HG02870 (cell line): Measurements from ENCODE around the gene SNRPA.
"Not testable (repeated sequence)": the region's sequence is repeated elsewhere in the genome, so short reads cannot be mapped to it uniquely, and the experiment has no call there.

ENCODE experiments used
- ATAC-seq: cut with Tn5 transposase; IDR thresholded peaks from one replicate; pipeline ENCODE4 v1.9.1; 2021; ENCODE audit warnings: mild to moderate bottlenecking, moderate library complexity; ENCODE audit not compliant: unreplicated experiment

The SNRPA gene

GRCh38 chr19:40800339-40800996, 49.5 kb downstream of the SNRPA start:
- ATAC-seq = no peak

DNA sequence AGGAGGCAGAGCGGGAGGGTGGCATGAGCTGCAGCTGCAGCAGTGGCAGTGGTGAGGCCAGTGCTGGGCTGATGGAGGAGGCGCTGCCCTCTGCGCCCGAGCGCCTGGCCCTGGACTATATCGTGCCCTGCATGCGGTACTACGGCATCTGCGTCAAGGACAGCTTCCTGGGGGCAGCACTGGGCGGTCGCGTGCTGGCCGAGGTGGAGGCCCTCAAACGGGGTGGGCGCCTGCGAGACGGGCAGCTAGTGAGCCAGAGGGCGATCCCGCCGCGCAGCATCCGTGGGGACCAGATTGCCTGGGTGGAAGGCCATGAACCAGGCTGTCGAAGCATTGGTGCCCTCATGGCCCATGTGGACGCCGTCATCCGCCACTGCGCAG, 50.0 kb downstream of the SNRPA start:
- no peak for ATAC-seq

DNA sequence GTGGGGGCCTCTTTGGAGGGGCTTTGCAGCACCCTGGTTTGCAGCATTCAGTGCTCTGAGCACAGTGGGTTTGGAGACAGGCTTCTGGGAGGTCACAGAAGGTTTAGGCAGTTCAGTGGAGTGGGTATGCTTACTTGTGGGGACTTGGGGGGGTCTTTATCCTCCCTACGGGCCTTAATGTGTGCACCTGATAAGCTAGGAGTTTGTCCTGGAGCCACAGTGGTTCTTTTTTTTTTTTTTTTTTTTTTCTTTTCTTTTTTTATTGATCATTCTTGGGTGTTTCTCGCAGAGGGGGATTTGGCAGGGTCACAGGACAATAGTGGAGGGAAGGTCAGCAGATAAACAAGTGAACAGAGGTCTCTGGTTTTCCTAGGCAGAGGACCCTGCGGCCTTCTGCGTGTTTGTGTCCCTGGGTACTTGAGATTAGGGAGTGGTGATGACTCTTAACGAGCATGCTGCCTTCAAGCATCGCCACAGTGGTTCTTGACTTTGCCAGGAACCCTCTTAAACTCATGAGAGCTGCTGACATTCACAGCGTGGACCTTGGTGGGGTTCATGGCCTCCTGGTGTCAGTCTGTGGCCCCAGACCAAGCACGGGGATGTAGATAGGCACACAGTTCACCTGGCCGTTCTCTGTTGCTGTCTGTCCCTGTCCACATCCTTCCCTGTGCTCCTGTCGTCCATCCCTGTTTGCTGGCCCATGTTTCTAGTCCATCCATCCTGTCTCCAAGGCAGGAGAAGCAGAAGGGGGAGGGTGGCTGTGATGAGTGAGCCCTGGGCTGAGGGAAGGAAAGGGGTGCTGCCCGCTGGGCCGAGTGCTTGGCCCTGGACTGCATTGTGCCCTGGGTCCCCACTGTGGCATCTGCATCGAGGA, 50.7 kb downstream of the SNRPA start:
- no peak for ATAC-seq

DNA sequence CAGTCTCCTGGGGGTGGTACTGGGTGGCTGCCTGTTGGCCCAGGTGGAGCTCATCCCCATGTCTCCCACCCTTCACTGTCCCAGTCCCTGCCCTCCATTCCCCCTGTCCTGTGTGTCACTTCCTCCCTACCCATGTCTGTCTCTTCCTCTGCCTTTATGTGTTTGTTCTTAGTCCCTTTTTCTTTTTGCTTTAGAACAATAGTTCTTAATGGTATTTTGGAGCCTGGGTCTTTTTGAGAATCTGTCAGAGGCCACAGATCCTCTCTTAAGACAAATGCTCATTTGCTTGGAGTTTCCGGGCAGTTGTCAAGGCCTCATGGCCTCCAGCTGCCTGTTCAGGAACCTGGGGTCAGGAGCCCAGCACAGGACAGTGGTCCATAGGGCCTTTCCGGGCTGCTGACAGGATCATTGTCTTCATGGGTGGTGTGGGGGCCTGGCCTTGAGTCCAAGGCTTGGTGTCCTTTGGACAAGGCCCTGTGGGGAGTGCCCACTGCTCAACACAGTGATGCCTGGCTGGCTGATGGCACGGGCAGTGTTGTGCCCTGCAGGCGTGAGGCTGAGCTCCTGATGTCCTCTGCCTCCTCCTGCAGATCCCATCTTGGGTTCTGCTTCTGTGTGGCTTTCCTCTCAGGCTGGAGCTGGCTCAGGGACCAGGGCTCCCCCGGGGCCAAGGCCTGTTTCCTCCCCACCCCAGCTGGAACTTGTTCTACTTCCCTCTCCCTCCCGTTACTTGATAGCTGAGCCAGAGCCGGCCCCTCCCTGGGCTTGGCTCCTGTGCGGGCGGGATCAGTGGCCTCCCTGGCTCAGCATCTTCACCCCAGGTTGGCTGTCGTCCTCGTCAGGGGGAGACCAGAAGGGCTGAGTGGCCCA, 51.5 kb downstream of the SNRPA start:
- no peak for ATAC-seq

GRCh38 chr19:40803170-40803856, 52.3 kb downstream of the SNRPA start:
- ATAC-seq = no peak

DNA sequence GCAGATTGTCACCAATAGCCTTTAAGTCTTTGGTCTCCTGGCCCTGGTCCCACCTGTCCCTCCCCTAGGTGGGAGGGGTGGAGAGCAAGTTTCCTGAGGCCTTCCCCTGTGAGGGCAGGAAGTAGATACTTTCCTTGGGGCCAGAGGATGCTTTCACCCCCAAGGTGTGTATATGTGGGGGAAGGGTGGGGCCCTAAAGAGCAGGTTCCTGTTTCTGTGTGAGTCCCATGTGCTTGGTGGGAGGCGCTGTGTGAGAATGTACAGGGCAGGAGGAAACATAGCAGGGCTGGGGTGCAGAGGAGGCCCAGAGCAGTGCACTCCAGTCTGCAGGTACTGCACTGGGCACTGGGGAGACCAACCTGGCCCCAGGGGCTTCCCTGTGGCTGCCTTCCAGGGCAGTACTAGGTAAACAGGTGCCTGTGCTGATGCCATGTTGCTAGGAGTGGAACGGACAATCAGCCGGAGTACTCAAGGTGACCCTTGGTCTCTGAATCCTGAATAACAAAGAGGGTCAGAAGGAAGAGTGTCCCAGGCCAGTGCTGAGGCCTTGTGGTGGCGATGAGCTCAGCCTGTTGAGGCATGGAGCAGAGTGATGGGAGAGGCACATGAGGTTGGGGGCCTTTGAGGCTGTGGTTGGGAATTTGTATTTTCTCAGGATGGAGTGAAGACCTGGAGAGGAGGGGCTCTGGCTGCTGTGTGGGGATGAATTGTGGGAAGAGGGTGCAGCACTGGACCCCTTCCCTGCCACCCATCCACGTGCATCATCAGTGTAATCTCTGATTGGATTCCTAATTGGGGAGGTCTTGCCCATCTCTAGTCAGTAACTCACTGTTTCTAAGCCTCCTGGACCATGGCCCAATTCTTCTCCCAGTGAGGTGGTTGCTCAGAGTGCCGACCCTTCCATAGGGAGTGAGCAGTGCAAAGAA, 53.1 kb downstream of the SNRPA start:
- no peak for ATAC-seq

GRCh38 chr19:40804783-40805242, 53.8 kb downstream of the SNRPA start:
- no peak for ATAC-seq

DNA sequence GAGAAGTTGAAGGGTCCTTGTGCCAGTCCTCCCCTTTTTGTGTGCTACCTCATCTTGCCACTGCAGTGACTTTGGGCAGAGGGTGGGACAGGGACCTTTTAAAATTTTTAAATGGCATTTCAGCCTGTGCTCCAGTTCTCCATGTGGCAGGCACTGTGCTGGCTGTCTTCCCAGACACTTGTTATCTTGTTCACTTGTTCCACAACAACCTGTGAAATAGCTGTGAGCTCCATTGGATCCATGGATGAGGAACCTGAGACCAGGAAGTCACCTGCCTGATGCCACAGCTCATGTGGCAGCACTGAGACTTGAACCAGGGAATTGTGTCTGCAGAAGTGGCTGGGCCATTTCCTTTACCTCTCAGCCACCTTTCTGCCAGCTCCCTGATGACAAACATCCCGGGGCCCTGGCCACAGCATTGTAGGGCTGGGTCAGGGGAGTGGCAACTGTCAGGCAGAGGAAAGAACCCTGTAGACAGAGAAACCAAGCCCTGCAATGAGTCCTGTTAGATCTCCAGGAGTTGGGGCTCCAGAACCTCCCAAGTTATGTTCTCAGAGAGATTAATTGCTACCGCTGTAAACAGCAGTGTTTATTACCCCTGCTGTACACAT, 54.4 kb downstream of the SNRPA start:
- no peak for ATAC-seq

DNA sequence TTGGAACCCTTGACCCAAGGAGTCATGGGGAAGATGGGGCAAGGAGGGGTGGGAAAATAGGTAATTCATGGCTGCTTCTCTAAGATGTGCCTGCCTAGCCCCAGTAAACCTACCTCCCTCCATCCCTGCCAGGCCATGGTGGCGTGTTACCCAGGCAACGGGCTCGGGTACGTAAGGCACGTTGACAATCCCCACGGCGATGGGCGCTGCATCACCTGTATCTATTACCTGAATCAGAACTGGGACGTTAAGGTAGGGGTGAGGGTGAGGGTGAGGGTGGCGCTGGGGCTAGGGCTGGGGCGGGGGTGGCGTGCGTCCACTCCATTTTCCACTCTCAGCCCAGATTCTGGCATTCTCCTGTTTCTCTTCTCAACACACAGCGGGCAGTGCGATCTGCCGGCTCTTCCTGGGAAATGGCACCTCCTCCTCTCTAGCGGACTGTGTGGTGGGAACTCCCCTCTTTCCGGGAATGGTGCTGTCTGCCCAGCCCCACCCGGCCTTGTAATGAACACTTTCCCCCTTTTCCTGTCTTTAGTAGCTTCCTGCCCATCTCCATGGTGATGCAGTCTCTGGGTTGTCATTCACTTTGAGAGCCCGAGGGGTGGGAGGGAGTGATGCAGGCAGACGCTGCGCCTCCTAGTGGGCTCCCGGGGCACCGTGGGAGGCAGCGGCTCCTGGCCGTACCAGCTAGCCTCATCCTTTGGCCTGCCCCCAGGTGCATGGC, 55.6 kb downstream of the SNRPA start:
- no peak for ATAC-seq

GRCh38 chr19:40807147-40808020, 56.4 kb downstream of the SNRPA start:
- no peak for ATAC-seq

- no peak for ATAC-seq
These were observed 57.0 kb downstream of the SNRPA start for GRCh38 chr19:40808021-40808325.

GRCh38 chr19:40808497-40808896, 57.5 kb downstream of the SNRPA start:
- ATAC-seq = no peak

DNA sequence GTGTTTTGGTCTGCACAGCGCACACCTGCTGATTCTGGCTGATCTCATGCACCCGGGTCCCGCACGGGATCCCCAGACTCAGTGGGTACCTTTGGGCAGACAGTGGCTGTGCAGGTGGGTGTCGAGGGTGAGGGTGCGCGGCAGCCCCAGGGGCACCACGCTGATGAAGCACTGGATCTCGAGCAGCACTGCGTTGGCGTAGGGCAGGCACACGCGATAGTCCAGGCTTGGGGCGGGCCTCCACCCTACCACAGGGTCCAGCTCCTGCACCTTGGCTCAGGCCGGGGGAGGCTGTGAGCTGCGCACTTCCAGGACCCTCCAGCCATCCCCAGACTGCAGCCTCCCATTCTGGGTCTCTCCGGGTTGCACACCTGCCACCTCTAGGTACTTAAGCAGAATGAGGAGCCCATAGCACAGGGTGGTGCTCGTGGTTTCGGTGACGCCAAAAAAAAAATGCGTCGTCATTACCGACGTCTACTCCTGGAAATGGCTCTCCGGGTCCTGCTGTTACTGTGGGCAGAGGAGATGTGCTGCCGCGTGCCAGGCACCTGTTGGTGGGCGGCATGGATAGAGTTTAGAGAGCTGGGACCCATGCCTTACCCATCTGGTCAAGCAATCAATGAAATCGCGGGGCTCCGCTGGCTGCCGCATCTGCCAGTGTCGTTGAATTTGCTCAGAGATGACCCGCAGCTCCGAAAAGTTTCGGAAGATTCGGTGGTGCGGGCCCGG, 58.5 kb downstream of the SNRPA start:
- ATAC-seq = no peak

DNA sequence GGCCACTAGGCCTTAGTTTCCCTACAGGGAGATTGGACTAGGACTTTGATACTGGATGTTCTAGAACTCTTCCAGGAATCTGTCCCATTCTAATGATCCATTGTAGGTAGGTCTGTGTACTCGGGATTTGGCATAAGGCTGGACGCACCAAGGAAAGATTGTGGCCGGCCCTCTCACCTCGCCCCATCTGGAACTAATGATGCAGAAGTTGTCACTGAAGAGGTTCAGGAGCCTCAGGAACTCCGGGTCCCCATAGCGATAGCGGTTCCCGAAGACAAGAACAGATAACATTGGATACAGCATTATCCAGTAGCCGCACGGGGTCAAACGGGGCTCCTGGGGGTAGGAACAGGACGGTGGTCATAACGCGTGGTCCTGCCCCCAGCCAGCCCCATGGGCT, 59.2 kb downstream of the SNRPA start:
- no peak for ATAC-seq

DNA sequence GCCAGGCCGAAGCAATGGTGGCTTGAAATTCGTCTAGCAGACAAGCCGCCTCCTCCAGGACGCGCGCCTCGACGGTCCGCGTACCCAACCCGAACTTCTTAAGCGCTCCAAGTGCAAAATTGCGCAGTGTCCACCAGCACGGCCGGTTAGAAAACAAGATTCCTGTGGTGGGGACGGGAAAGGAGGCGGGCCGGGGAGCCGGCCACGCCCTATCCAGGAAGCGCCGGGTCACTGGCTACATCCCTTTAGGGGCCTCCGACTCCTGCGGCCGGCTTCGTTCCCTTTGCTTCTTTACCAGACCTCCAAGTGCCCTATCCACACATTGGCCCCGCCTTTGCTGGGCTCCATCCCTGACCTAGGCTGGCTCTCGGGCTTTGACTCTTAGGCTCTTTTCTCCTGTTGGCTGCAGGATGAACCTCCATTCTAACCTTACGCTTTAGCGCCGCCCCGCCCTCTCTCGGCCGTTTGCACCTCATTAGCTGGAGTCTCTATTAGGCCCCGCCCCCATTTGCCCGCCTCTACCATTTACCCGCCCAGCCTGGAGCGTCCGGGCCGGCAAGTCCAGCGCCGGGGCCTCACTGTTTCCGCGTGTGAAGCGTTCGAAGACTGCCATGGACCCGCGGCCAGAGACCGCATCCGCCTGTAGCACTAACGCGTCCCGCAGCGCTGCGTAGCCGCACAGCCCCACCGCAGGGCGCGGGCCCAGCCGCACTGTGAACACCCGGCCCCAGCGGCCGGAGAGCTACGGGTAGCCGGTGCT, 59.8 kb downstream of the SNRPA start:
- ATAC-seq = not testable (repeated sequence)
